ENCODE data around the gene NXF3.
A peak's percentile ranks its signal among the peaks of the same experiment; 100 is the strongest.
"Not testable (repeated sequence)": the region's sequence is repeated elsewhere in the genome, so short reads cannot be mapped to it uniquely, and the experiment has no call there.

The NXF3 gene

GRCh38 chrX:103092942-103093341 is at the start of gene NXF3:
Gene NXF3, minus strand, starts transcription at chrX:103093143. Its CDS starts 120 bp downstream, at chrX:103093023.
- DNase-seq (ENCODE audit: low read depth in 2 of 2): no peak

DNA sequence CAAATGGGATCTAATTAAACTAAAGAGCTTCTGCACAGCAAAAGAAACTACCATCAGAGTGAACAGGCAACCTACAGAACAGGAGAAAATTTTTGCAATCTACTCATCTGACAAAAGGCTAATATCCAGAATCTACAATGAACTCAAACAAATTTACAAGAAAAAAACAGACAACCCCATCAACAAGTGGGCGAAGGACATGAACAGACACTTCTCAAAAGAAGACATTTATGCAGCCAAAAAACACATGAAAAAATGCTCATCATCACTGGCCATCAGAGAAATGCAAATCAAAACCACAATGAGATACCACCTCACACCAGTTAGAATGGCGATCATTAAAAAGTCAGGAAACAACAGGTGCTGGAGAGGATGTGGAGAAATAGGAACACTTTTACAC is 43.6 kb upstream of the NXF3 start:
- not testable (repeated sequence) for DNase-seq (ENCODE audit: low read depth in 2 of 2)

GRCh38 chrX:103124284-103124683 is 31.3 kb upstream of the NXF3 start:
- DNase-seq (ENCODE audit: low read depth in 2 of 2): no peak

- no peak for DNase-seq (ENCODE audit: low read depth in 2 of 2)
Measured at GRCh38 chrX:103120748-103121147, 27.8 kb upstream of the NXF3 start.

DNA sequence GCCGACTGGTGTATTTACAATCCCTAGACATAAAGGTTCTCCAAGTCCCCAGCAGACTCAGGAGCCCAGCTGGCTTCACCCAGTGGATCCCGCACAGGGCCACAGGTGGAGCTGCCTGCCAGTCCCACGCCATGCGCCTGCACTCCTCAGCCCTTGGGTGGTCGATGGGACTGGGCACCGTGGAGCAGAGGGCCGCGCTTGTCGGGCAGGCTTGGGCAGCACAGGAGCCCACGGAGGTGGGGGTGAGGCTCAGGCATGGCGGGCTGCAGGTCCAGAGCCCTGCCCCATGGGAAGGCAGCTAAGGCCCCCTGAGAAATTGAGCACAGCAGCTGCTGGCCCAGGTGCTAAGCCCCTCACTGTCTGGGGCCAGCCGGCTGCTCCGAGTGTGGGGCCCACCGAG is 24.0 kb upstream of the NXF3 start:
- not testable (repeated sequence) for DNase-seq (ENCODE audit: low read depth in 2 of 2)

GRCh38 chrX:103109497-103109896 is 16.6 kb upstream of the NXF3 start:
- not testable (repeated sequence) for DNase-seq (ENCODE audit: low read depth in 2 of 2)

GRCh38 chrX:103107836-103108235 is 14.9 kb upstream of the NXF3 start:
- no peak for DNase-seq (ENCODE audit: low read depth in 2 of 2)

DNA sequence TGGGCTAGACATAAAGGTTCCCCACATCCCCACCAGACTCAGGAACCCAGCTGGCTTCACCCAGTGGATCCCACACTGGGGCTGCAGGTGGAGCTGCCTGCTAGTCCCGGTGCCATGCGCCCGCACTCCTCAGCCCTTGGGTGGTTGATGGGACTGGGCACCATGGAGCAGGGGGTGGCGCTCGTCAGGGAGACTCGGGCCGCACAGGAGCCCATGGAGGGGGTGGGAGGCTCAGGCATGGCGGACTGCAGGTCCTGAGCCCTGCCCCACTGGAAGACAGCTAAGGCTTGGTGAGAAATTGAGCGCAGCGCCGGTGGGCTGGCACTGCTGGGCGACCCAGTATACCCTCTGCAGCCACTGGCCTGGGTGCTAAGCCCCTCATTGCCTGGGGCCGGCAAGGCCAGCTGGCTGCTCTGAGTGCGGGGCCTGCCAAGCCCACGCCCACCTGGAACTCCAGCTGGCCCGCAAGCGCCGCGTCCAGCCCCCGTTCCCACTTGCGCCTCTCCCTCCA is 14.3 kb upstream of the NXF3 start:
- not testable (repeated sequence) for DNase-seq (ENCODE audit: low read depth in 2 of 2)

GRCh38 chrX:103104370-103104769 is 11.4 kb upstream of the NXF3 start:
- DNase-seq (ENCODE audit: low read depth in 2 of 2): not testable (repeated sequence)

DNA sequence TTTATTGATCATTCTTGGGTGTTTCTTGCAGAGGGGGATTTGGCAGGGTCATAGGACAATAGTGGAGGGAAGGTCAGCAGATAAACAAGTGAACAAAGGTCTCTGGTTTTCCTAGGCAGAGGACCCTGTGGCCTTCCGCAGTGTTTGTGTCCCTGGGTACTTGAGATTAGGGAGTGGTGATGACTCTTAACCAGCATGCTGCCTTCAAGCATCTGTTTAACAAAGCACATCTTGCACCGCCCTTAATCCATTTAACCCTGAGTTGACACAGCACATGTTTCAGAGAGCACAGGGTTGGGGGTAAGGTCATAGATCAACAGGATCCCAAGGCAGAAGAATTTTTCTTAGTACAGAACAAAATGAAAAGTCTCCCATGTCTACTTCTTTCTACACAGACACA is 10.9 kb upstream of the NXF3 start:
- DNase-seq (ENCODE audit: low read depth in 2 of 2): not testable (repeated sequence)

- no peak for DNase-seq (ENCODE audit: low read depth in 2 of 2)
Measured at GRCh38 chrX:103101299-103102042, 8.5 kb upstream of the NXF3 start.

GRCh38 chrX:103100484-103100883 is 7.5 kb upstream of the NXF3 start:
- no peak for DNase-seq (ENCODE audit: low read depth in 2 of 2)

DNA sequence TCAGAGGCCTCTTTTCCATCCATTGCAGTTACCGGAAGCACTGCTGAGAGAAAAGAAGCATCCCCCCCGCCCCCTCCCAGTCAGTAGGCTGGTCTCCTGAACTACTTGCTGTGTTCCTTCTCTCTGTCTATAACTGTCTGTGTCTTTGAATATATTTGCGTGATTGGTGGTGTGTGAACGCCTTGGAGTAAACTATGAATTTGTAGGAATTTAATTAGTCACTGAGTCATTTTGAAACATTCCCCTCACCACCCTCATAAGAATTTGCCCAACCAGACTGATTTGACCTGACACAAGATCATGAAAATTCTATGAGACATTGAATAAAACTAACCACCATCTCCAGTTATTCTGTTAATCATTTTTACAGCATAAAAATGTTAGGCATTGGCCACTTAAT is 6.7 kb upstream of the NXF3 start:
- DNase-seq (ENCODE audit: low read depth in 2 of 2): no peak

GRCh38 chrX:103098488-103098887 is 5.5 kb upstream of the NXF3 start:
- no peak for DNase-seq (ENCODE audit: low read depth in 2 of 2)

GRCh38 chrX:103081051-103081450 is 11.9 kb downstream of the NXF3 start:
- no peak for DNase-seq (ENCODE audit: low read depth in 2 of 2)

GRCh38 chrX:103073467-103073866 is 19.5 kb downstream of the NXF3 start:
- DNase-seq (ENCODE audit: low read depth in 2 of 2): no peak

- no peak for DNase-seq (ENCODE audit: low read depth in 2 of 2)
Measured at GRCh38 chrX:103066606-103067005, 26.3 kb downstream of the NXF3 start.

DNA sequence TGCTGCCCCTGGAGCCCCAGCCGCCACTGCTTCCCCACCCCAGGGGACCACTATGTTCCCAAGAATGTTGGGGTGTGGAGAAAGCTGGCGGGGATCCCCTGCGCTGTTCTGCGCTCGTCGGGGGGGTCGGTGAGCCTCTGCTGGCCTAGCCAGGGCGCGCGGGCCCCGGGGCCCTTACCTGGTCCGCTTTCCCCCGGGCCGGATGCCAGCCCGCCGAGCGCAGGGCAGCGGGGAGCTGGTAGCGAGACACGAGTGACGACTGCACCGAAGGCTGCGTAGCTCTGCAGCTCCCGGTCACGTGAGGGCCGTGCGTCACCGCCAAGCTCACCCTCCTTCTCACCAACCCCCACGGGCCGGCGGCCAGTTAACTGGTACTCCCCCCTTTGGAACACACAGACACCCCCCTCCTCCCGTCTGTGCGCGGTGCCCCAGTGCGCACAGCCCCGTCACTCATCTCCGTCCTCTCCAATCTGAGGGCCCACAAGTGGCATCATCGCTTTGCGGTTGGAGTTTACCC is 29.0 kb downstream of the NXF3 start, which contains the start of gene BEX1:
Gene BEX1, minus strand, starts transcription at position 254 of the 517 bp plus-strand sequence. CDS start 897 bp downstream, outside the sequence.
- DNase-seq (ENCODE audit: low read depth in 2 of 2): peak in 1 of 2 donors; percentile 7

DNA sequence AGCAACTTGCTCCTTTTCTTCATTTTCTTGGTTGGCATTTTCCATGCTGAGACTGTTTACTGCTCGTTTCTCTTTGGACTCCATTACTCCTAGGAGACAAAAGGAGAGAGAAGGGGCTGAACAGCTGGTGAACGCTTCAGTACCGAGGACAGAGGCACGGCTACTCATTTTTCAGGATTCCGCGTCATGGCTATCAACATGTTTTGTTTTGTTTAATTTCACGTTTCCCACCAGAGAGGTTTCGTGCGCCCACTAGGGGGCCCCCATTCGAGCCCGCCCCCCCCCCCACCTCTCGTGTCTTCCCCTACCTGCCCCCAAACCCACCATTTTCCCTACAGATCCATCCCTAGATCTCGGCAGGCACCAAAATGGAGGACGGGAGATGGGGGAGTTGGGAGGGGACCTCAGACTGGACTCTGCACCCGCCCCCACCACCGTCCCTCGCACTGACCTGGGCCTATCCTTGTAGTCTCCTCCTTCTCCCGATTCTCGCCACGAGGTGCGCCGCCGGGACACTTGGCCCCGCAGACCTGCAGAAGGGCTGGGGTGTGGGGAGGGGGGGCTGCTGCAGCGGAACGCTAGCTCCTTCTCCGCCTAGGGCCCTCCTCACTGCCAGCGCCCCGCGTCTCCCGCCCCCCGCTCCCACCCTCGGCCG is 29.6 kb downstream of the NXF3 start:
- no peak for DNase-seq (ENCODE audit: low read depth in 2 of 2)

DNA sequence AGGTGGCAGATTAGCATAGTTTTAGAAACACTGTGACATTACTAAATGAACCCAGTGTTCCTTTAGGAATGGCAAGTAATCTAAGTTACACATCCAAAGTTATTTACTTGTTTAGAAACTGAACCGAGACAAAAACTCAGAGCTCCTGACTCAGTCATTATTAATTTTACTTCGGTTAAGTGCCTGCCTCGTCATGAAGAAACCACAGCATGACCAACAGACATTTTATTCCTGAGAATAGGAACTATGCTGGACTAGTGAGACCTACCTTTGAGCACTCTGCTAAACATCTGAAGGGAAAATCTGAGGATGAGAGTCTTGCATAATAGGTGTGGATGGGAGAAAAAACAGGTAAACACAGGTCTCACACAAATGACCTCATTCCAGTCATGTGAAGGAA is 31.5 kb downstream of the NXF3 start:
- DNase-seq (ENCODE audit: low read depth in 2 of 2): no peak

- DNase-seq (ENCODE audit: low read depth in 2 of 2): no peak
Measured at GRCh38 chrX:103056902-103057301, 36.0 kb downstream of the NXF3 start.

GRCh38 chrX:103052625-103053024 is 40.3 kb downstream of the NXF3 start:
- DNase-seq (ENCODE audit: low read depth in 2 of 2): no peak

Measured in stimulated activated CD8-positive, alpha-beta memory T cell treated with anti-CD3 and anti-CD28 coated beads, Interleukin-2, amount 100 ng/mL, for 48 hours (primary cell).